ENCODE results near the gene OVOL3.

The OVOL3 gene

GRCh38 chr19:36142496-36142895 lies 31.6 kb downstream of the OVOL3 start:
- no peak for DNase-seq (ENCODE audit: low read depth in 1 of 2, low spot score in 1 of 2)
- Histone ChIP-seq H3K4me3 (replicated peaks; ENCODE audit: insufficient read depth, low read length) (no peak overlapping the region), H3K27ac (replicated peaks) (no peak overlapping the region), H3K27me3 (ENCODE audit: insufficient read depth, poor library complexity, severe bottlenecking) (no peaks in the 10 kb centered on the region)
- TF ChIP-seq GABPA (IDR thresholded peaks at IDR 0.05; ENCODE audit: low read depth) (no peak), POLR2AphosphoS5 (IDR thresholded peaks at IDR 0.05; ENCODE audit: low read depth) (no peak), SPI1 (IDR thresholded peaks at IDR 0.05; ENCODE audit: borderline replicate concordance, low read depth) (no peak), CTCF (IDR thresholded peaks at IDR 0.05; ENCODE audit: insufficient read depth, low read length) (no peak), REST (IDR thresholded peaks at IDR 0.05; ENCODE audit: insufficient replicate concordance, low read depth) (no peak)

- no peaks in the 10 kb centered on the region for H3K27me3 ChIP-seq (ENCODE audit: insufficient read depth, poor library complexity, severe bottlenecking)
- TF ChIP-seq REST (IDR thresholded peaks at IDR 0.05; ENCODE audit: insufficient replicate concordance, low read depth), result no peak
- no peak for TF ChIP-seq CTCF (IDR thresholded peaks at IDR 0.05; ENCODE audit: insufficient read depth, low read length)
- no peak for TF ChIP-seq POLR2AphosphoS5 (IDR thresholded peaks at IDR 0.05; ENCODE audit: low read depth)
- TF ChIP-seq SPI1 (IDR thresholded peaks at IDR 0.05; ENCODE audit: borderline replicate concordance, low read depth), result no peak
- no peak for TF ChIP-seq GABPA (IDR thresholded peaks at IDR 0.05; ENCODE audit: low read depth)
- DNase-seq (ENCODE audit: low read depth in 1 of 2, low spot score in 1 of 2), result no peak
- no peak overlapping the region for H3K27ac ChIP-seq (replicated peaks)
- no peak overlapping the region for H3K4me3 ChIP-seq (replicated peaks; ENCODE audit: insufficient read depth, low read length)
These were observed 33.7 kb downstream of the OVOL3 start for GRCh38 chr19:36144624-36145023.

- no peak overlapping the region for H3K27ac ChIP-seq (replicated peaks)
- H3K27me3 ChIP-seq (ENCODE audit: insufficient read depth, poor library complexity, severe bottlenecking), result no peaks in the 10 kb centered on the region
- no peak for TF ChIP-seq SPI1 (IDR thresholded peaks at IDR 0.05; ENCODE audit: borderline replicate concordance, low read depth)
- TF ChIP-seq POLR2AphosphoS5 (IDR thresholded peaks at IDR 0.05; ENCODE audit: low read depth), result no peak
- no peak for TF ChIP-seq CTCF (IDR thresholded peaks at IDR 0.05; ENCODE audit: insufficient read depth, low read length)
- no peak for TF ChIP-seq REST (IDR thresholded peaks at IDR 0.05; ENCODE audit: insufficient replicate concordance, low read depth)
- TF ChIP-seq GABPA (IDR thresholded peaks at IDR 0.05; ENCODE audit: low read depth), result no peak
- no peak overlapping the region for H3K4me3 ChIP-seq (replicated peaks; ENCODE audit: insufficient read depth, low read length)
- DNase-seq (ENCODE audit: low read depth in 1 of 2, low spot score in 1 of 2), result no peak
These were observed 38.9 kb downstream of the OVOL3 start for GRCh38 chr19:36149673-36150406.

All from HL-60 (cell line).